HTR-8/SVneo (cell line): Measurements from ENCODE around the gene SIGLEC15.

Experiments used
- DNase-seq: peaks from one replicate; pipeline ENCODE4 v3.0.0; 2011; ENCODE audit warnings: low spot score, mixed read lengths; ENCODE audit not compliant: insufficient read length
- FAIRE-seq: peaks from 2 replicates; lab custom pipeline; 2011; peaks lifted over from hg19 to GRCh38; lab: Jason Lieb, UNC

The SIGLEC15 gene

DNA sequence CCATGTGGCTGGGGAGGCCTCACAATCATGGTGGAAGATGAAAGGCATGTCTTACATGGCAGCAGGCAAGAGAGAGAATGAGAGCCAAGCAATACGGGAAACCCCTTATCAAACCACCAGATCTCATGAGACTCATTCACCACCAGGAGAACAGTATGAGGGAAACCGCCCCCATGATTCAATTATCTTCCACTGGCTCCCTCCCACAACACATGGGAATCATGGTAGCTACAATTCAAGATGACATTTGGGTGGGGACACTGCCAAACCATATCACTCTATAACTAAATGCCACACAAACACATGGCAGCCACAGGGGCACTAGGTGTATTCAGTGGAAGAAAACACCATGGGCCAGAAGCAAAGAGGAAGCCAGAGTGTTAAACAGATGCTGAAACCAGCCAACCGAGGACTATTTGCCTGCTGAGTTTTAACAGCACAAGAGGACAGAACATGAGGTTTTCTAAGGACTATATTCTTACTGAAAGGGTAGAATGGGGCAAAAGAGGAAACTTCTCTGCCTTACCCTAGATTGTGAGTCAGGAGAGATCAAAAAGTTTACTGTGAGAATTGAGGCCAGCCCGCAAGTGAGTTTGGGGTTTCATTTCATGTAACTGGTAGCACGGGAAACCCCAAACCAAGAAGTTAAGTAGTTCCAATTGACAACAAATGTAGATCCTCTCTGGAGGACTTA is 49.2 kb downstream of the SIGLEC15 start:
- FAIRE-seq (no peak), DNase-seq (no peak)

- no peak for DNase-seq
- FAIRE-seq: no peak
These were observed 50.7 kb downstream of the SIGLEC15 start for GRCh38 chr18:45876161-45876560.

- DNase-seq (no peak), FAIRE-seq (no peak)
These were observed 51.9 kb downstream of the SIGLEC15 start for GRCh38 chr18:45877403-45877802.

- DNase-seq (peak; percentile 49), FAIRE-seq (no peak)
These were observed 54.5 kb downstream of the SIGLEC15 start for GRCh38 chr18:45879681-45880655.

- FAIRE-seq (no peak), DNase-seq (no peak)
These were observed 55.5 kb downstream of the SIGLEC15 start for GRCh38 chr18:45880876-45881558.

DNA sequence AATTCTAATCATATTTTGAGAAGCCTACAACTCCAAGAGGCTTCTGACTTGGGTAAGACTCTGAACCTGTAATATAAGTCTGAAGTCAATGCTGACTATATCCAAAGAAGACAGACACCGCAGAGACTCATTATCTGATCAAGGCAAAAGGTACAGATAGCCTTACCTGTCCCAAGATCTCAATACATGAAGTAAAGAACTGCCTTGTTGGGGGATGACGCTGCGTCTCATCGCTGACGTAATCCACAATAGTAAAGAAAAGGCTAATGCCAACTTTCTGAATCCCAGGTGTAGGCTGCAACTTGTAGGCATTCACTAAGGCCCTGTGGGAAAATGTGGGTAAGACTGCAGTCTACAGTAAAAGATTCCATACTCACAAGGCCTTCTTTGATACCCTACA is 62.1 kb downstream of the SIGLEC15 start:
- FAIRE-seq (no peak), DNase-seq (no peak)

DNA sequence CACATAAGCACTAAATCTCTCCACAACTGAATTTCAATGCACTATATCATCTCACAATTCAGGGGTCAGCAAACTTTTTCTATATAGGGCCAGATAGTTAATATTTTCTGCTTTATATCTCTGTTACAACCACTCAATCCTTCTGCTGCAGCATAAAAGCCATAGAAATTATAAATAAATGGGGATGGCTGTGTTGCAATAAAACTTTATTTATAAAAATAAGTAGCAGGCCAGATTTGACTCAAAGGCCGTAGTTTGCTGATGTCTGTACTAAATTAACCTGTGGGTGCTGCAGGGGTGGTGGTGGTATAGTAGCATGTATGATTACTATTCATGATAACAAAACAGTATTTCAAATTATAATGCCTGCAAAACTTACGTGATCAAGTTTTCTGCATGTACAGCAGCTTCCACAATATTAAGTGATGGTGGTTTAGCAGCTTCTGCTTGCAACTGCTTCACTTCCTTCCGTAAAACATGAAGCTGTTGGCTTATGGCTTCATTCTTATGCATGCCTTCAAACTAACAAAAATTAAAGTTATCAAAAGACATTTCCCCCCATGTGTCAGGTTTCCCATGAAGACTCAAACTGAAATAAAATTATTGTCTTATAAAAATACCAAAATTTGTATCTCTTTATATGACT is 64.1 kb downstream of the SIGLEC15 start:
- DNase-seq: no peak

GRCh38 chr18:45890606-45891005 is 65.1 kb downstream of the SIGLEC15 start:
- FAIRE-seq: no peak
- DNase-seq: no peak

More for the DNA sequence above, 64.1 kb downstream of the SIGLEC15 start:
- FAIRE-seq: no peak

DNA sequence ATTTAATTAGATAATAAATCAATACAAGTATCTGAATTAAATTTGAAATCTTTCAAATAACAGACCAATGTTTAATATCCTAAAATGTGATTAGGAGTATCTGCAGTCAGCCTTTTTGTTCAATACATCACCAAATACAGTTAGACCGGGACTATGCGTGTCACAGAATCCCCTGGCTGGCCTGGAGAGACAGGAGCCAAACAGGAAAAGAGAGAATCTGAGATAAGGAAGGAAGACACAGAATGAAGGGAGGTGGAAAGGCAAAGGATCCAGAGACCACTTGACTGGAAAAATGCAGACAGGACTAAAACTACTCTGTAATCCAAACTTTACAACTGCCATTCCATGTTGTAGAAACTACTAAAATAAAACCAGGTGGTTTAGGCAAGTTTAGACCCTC is 66.3 kb downstream of the SIGLEC15 start:
- FAIRE-seq: no peak
- no peak for DNase-seq
